WTC11 (cell line): ENCODE results near the gene COG2. TPM values are rescaled to one million over a fixed set of nuclear protein-coding genes. Genes with fewer than 3 reads are reported as not detected.

Experiments
- ATAC-seq: fragments of 200-7000 bp; cut with Tn5 transposase; 2 replicates; pipeline ENCODE4 v1.10.0; 2021; ENCODE audit warnings: mild to moderate bottlenecking, moderate library complexity
- CTCF ChIA-PET: fragments of 300-600 bp; sonication (Branson Sonifier 250); formaldehyde crosslinking; loops from one replicate; lab custom pipeline; 2021; ENCODE audit warnings: antibody characterized with exemption; lab: Charles Lee
- POLR2A ChIA-PET: fragments of 350-600 bp; sonication (Branson Sonifier 250); formaldehyde crosslinking; loops from one replicate; lab custom pipeline; 2021; ENCODE audit warnings: antibody characterized with exemption; lab: Charles Lee
- DNase-seq: peaks from one replicate; pipeline ENCODE4 v3.0.0; 2021; ENCODE audit warnings: low spot score
- H3K27ac Mint-ChIP-seq: 2 replicates; pipeline ENCODE4 v1.8.0; 2021; ENCODE audit warnings: mixed read lengths
- H3K27me3 Mint-ChIP-seq: 2 replicates; pipeline ENCODE4 v1.8.0; 2021; ENCODE audit warnings: low read depth, mild to moderate bottlenecking, moderate library complexity, mixed read lengths
- H3K36me3 Mint-ChIP-seq: 2 replicates; pipeline ENCODE4 v1.8.0; 2021; ENCODE audit warnings: mixed read lengths
- H3K4me1 Mint-ChIP-seq: 2 replicates; pipeline ENCODE4 v1.8.0; 2022; ENCODE audit warnings: mixed read lengths
- H3K4me3 Mint-ChIP-seq: 2 replicates; pipeline ENCODE4 v1.8.0; 2021; ENCODE audit warnings: mild to moderate bottlenecking, moderate library complexity, mixed read lengths
- H3K9me3 Mint-ChIP-seq: 2 replicates; pipeline ENCODE4 v1.8.0; 2021; ENCODE audit warnings: mixed read lengths
- CBFB ChIP-seq: sonication (generic); formaldehyde crosslinking; IDR thresholded peaks from 2 replicates; pipeline ENCODE4 v1.8.1; 2022; ENCODE audit warnings: mild to moderate bottlenecking, low read depth, missing genetic modification reagents
- CREM ChIP-seq: sonication (generic); formaldehyde crosslinking; IDR thresholded peaks from 2 replicates; pipeline ENCODE4 v1.8.1; 2022; ENCODE audit warnings: mild to moderate bottlenecking, missing genetic modification reagents, moderate library complexity
- GABPB1 ChIP-seq: sonication (generic); formaldehyde crosslinking; IDR thresholded peaks from 2 replicates; pipeline ENCODE4 v1.8.1; 2023; ENCODE audit warnings: mild to moderate bottlenecking, missing genetic modification reagents
- HMGA2 ChIP-seq: fragments of 250-450 bp; sonication (Bioruptor Pico); IDR thresholded peaks from 2 replicates; pipeline ENCODE4 v1.4.0; 2021; ENCODE audit warnings: mild to moderate bottlenecking, moderate library complexity
- KAT7 ChIP-seq: sonication (generic); formaldehyde crosslinking; IDR thresholded peaks from 2 replicates; pipeline ENCODE4 v1.8.1; 2023; ENCODE audit warnings: missing genetic modification reagents, mild to moderate bottlenecking, borderline replicate concordance
- MXD4 ChIP-seq: fragments of 250-450 bp; sonication (Bioruptor Pico); IDR thresholded peaks from 2 replicates; pipeline ENCODE4 v1.8.0; 2021; ENCODE audit warnings: mild to moderate bottlenecking, moderate library complexity, borderline replicate concordance
- NFATC4 ChIP-seq: fragments of 250-450 bp; sonication (Bioruptor Pico); IDR thresholded peaks from 2 replicates; pipeline ENCODE4 v1.9.0; 2021; ENCODE audit warnings: mild to moderate bottlenecking
- SMAD4 ChIP-seq: sonication (generic); formaldehyde crosslinking; IDR thresholded peaks from 2 replicates; pipeline ENCODE4 v1.8.0; 2022; ENCODE audit warnings: mild to moderate bottlenecking, missing genetic modification reagents
- TEAD4 ChIP-seq: sonication (generic); formaldehyde crosslinking; IDR thresholded peaks from 2 replicates; pipeline ENCODE4 v1.8.0; 2022; ENCODE audit warnings: mild to moderate bottlenecking, missing genetic modification reagents
- TP53 ChIP-seq: sonication (generic); formaldehyde crosslinking; IDR thresholded peaks from 2 replicates; pipeline ENCODE4 v1.8.1; 2023; ENCODE audit warnings: mild to moderate bottlenecking, missing genetic modification reagents
- total RNA-seq: library from RNA; stranded (reverse); gene quantifications from 3 replicates; pipeline ENCODE4 v1.2.3, GENCODE V29; 2021
- TF ChIP-seq, protein P1 (sequence below): sonication (generic); formaldehyde crosslinking; IDR thresholded peaks from 2 replicates; pipeline ENCODE4 v1.8.0; 2023; ENCODE audit warnings: missing genetic modification reagents
- TF ChIP-seq, protein P2 (sequence below): fragments of 250-450 bp; sonication (Bioruptor Pico); IDR thresholded peaks from 2 replicates; pipeline ENCODE4 v1.9.0; 2021; ENCODE audit warnings: mild to moderate bottlenecking, borderline replicate concordance
- TF ChIP-seq, protein P3 (sequence below): sonication (generic); formaldehyde crosslinking; conservative IDR thresholded peaks from 2 replicates; pipeline ENCODE4 v1.8.1; 2023; ENCODE audit warnings: mild to moderate bottlenecking, low read depth, missing genetic modification reagents, moderate library complexity
- TF ChIP-seq, protein P4 (sequence below): sonication (generic); formaldehyde crosslinking; IDR thresholded peaks from 2 replicates; pipeline ENCODE4 v1.8.1; 2023; ENCODE audit warnings: mild to moderate bottlenecking, missing genetic modification reagents, moderate library complexity
- TF ChIP-seq, protein P5 (sequence below): sonication (generic); formaldehyde crosslinking; IDR thresholded peaks from 2 replicates; pipeline ENCODE4 v1.8.0; 2022; ENCODE audit warnings: mild to moderate bottlenecking, missing genetic modification reagents
- TF ChIP-seq, protein P6 (sequence below): sonication (generic); formaldehyde crosslinking; IDR thresholded peaks from 2 replicates; pipeline ENCODE4 v1.8.1; 2023; ENCODE audit warnings: mild to moderate bottlenecking, missing genetic modification reagents
- TF ChIP-seq, protein P7 (sequence below): fragments of 250-450 bp; sonication (Bioruptor Pico); IDR thresholded peaks from 2 replicates; pipeline ENCODE4 v2.1.2; 2022; ENCODE audit warnings: mild to moderate bottlenecking, moderate library complexity
- TF ChIP-seq, protein P8 (sequence below): sonication (generic); formaldehyde crosslinking; IDR thresholded peaks from 2 replicates; pipeline ENCODE4 v1.8.1; 2022; ENCODE audit warnings: mild to moderate bottlenecking, missing genetic modification reagents, moderate library complexity, borderline replicate concordance

COG2 gene
- total RNA-seq, 1 experiment from 2014 or later, result 30.9 TPM

DNA sequence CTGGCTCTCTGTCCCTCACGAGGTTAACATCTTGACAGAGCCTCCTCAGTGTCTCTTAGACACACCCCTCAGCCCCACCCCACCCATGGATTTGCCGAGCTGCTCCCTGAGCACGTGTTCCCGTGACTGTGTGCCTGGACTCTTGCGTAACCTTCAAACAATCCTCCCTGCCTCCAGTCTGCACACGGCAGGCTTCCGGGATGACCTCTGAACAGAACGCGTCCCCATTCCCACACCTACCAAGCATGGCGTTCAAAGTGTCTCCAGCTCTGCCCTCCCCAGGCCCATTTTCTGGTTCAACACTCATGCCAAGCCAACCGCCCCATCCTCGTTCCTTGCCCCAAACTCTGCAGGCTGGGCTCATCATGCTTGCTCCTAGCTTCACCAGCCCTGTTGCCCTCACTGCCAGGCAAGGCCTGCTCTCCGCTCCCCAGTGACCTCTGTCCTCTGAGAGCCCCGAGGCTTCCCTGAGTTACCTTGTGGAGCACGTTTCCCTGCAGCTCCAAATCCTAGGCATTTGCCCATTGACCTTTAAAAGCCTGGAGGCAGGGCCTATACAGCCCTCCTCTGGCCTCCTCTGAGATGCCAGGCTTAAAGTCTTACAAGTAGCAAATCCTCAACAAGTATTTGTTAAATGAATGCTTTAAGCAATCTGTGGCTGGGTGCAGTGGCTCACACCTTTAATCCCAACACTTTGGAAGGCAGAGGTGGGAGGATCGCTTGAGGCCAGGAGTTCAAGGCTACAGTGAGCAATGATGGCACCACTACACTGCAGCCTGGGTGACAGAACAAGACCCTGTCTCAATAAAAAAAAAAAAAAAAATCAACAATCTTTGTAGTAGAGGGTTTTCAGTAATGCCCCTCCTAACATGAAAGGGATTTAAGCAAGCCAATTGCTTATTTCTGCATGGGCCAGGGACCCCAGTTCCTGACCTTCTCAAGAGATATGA, 66.6 kb downstream of the COG2 start:
- ChIA-PET POLR2A (no interaction called here), CTCF (no interaction called here)
- peaks cover 3% of the 10 kb centered on the region; the same call in 1 of the 2 replicates for H3K4me1 Mint-ChIP-seq
- TF ChIP-seq GABPB1, result peak; percentile 85
- TF ChIP-seq CREM (CRISPR knock-in tag), result no peak
- TF ChIP-seq, protein P1, sequence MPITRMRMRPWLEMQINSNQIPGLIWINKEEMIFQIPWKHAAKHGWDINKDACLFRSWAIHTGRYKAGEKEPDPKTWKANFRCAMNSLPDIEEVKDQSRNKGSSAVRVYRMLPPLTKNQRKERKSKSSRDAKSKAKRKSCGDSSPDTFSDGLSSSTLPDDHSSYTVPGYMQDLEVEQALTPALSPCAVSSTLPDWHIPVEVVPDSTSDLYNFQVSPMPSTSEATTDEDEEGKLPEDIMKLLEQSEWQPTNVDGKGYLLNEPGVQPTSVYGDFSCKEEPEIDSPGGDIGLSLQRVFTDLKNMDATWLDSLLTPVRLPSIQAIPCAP, result no peak
- TF ChIP-seq SMAD4 (CRISPR knock-in tag), result no peak
- TF ChIP-seq, protein P2, sequence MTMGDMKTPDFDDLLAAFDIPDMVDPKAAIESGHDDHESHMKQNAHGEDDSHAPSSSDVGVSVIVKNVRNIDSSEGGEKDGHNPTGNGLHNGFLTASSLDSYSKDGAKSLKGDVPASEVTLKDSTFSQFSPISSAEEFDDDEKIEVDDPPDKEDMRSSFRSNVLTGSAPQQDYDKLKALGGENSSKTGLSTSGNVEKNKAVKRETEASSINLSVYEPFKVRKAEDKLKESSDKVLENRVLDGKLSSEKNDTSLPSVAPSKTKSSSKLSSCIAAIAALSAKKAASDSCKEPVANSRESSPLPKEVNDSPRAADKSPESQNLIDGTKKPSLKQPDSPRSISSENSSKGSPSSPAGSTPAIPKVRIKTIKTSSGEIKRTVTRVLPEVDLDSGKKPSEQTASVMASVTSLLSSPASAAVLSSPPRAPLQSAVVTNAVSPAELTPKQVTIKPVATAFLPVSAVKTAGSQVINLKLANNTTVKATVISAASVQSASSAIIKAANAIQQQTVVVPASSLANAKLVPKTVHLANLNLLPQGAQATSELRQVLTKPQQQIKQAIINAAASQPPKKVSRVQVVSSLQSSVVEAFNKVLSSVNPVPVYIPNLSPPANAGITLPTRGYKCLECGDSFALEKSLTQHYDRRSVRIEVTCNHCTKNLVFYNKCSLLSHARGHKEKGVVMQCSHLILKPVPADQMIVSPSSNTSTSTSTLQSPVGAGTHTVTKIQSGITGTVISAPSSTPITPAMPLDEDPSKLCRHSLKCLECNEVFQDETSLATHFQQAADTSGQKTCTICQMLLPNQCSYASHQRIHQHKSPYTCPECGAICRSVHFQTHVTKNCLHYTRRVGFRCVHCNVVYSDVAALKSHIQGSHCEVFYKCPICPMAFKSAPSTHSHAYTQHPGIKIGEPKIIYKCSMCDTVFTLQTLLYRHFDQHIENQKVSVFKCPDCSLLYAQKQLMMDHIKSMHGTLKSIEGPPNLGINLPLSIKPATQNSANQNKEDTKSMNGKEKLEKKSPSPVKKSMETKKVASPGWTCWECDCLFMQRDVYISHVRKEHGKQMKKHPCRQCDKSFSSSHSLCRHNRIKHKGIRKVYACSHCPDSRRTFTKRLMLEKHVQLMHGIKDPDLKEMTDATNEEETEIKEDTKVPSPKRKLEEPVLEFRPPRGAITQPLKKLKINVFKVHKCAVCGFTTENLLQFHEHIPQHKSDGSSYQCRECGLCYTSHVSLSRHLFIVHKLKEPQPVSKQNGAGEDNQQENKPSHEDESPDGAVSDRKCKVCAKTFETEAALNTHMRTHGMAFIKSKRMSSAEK (CRISPR knock-in tag), result no peak
- H3K9me3 Mint-ChIP-seq, result no peaks in the 10 kb centered on the region
- H3K36me3 Mint-ChIP-seq, result no peaks in the 10 kb centered on the region
- no peak overlapping the region for H3K27ac Mint-ChIP-seq
- no peak for ATAC-seq
- DNase-seq, result no peak
- H3K4me3 Mint-ChIP-seq, result no peak overlapping the region
- H3K27me3 Mint-ChIP-seq, result peaks cover 3% of the 10 kb centered on the region; the same call in 1 of the 2 replicates

DNA sequence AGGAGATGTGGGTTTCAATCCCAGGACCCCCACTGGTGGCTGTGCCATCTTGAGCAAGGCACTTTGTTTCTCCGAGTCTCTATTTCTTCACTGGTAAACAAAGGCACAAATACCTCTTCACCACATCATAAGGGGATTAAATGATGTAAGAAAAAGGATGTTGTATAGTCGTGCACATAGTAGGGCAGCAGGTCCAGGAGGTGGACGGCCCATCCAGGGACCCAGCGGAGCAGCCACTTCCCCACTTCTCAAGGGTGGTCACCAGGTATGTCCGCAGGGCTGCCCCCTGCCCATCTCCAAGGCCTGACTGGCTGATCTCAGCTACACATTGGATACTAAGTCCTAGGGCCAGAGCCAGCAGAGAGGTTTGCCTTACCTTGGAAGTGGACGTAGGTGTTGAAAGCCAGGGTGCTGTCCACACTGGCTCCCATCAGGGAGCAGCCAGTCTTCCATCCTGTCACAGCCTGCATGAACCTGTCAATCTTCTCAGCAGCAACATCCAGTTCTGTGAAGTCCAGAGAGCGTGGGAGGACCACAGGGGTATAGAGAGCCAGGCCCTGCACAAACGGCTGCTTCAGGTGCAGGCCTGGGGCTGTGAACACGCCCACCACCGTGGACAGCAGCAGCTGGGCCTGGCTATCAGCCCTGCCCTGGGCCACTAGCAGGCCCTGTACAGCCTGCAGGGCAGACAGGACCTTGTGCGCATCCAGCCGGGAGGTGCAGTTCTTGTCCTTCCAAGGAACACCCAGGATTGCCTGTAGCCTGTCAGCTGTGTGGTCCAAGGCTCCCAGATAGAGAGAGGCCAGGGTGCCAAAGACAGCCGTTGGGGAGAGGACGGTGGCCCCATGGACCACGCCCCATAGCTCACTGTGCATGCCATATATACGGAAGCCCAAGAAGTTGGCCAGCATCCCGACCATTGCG, 67.6 kb downstream of the COG2 start:
- H3K36me3 Mint-ChIP-seq, result no peaks in the 10 kb centered on the region
- ATAC-seq, result no peak
- no peak overlapping the region for H3K27ac Mint-ChIP-seq
- H3K27me3 Mint-ChIP-seq, result peaks cover 3% of the 10 kb centered on the region; the same call in 1 of the 2 replicates
- no peaks in the 10 kb centered on the region for H3K9me3 Mint-ChIP-seq
- no peak for DNase-seq
- POLR2A ChIA-PET, result interaction anchor here (1.0 kb wide), 1 partner anchor 13 kb away, joined by 3 read pairs; no protein-coding TSS in a partner anchor
- H3K4me3 Mint-ChIP-seq, result no peak overlapping the region
- peaks cover 8% of the 10 kb centered on the region for H3K4me1 Mint-ChIP-seq
- CTCF ChIA-PET, result no interaction called here
- no peak for TF ChIP-seq CREM (CRISPR knock-in tag)
- TF ChIP-seq, protein P3, sequence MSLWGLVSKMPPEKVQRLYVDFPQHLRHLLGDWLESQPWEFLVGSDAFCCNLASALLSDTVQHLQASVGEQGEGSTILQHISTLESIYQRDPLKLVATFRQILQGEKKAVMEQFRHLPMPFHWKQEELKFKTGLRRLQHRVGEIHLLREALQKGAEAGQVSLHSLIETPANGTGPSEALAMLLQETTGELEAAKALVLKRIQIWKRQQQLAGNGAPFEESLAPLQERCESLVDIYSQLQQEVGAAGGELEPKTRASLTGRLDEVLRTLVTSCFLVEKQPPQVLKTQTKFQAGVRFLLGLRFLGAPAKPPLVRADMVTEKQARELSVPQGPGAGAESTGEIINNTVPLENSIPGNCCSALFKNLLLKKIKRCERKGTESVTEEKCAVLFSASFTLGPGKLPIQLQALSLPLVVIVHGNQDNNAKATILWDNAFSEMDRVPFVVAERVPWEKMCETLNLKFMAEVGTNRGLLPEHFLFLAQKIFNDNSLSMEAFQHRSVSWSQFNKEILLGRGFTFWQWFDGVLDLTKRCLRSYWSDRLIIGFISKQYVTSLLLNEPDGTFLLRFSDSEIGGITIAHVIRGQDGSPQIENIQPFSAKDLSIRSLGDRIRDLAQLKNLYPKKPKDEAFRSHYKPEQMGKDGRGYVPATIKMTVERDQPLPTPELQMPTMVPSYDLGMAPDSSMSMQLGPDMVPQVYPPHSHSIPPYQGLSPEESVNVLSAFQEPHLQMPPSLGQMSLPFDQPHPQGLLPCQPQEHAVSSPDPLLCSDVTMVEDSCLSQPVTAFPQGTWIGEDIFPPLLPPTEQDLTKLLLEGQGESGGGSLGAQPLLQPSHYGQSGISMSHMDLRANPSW (CRISPR knock-in tag), result no peak
- TF ChIP-seq TEAD4 (CRISPR knock-in tag), result no peak
- TF ChIP-seq, protein P4, sequence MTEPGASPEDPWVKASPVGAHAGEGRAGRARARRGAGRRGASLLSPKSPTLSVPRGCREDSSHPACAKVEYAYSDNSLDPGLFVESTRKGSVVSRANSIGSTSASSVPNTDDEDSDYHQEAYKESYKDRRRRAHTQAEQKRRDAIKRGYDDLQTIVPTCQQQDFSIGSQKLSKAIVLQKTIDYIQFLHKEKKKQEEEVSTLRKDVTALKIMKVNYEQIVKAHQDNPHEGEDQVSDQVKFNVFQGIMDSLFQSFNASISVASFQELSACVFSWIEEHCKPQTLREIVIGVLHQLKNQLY (CRISPR knock-in tag), result no peak
- TF ChIP-seq, protein P5, sequence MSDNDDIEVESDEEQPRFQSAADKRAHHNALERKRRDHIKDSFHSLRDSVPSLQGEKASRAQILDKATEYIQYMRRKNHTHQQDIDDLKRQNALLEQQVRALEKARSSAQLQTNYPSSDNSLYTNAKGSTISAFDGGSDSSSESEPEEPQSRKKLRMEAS, result no peak
- TF ChIP-seq GABPB1, result no peak
- TF ChIP-seq TP53, result no peak
- TF ChIP-seq, protein P6, sequence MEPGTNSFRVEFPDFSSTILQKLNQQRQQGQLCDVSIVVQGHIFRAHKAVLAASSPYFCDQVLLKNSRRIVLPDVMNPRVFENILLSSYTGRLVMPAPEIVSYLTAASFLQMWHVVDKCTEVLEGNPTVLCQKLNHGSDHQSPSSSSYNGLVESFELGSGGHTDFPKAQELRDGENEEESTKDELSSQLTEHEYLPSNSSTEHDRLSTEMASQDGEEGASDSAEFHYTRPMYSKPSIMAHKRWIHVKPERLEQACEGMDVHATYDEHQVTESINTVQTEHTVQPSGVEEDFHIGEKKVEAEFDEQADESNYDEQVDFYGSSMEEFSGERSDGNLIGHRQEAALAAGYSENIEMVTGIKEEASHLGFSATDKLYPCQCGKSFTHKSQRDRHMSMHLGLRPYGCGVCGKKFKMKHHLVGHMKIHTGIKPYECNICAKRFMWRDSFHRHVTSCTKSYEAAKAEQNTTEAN (CRISPR knock-in tag), result no peak
- TF ChIP-seq, protein P7, sequence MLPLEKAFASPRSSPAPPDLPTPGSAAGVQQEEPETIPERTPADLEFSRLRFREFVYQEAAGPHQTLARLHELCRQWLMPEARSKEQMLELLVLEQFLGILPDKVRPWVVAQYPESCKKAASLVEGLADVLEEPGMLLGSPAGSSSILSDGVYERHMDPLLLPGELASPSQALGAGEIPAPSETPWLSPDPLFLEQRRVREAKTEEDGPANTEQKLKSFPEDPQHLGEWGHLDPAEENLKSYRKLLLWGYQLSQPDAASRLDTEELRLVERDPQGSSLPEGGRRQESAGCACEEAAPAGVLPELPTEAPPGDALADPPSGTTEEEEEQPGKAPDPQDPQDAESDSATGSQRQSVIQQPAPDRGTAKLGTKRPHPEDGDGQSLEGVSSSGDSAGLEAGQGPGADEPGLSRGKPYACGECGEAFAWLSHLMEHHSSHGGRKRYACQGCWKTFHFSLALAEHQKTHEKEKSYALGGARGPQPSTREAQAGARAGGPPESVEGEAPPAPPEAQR (CRISPR knock-in tag), result no peak
- no peak for TF ChIP-seq CBFB (CRISPR knock-in tag)
- no peak for TF ChIP-seq MXD4 (CRISPR knock-in tag)
- TF ChIP-seq HMGA2 (CRISPR knock-in tag), result no peak
- TF ChIP-seq NFATC4 (CRISPR knock-in tag), result no peak
- TF ChIP-seq, protein P8, sequence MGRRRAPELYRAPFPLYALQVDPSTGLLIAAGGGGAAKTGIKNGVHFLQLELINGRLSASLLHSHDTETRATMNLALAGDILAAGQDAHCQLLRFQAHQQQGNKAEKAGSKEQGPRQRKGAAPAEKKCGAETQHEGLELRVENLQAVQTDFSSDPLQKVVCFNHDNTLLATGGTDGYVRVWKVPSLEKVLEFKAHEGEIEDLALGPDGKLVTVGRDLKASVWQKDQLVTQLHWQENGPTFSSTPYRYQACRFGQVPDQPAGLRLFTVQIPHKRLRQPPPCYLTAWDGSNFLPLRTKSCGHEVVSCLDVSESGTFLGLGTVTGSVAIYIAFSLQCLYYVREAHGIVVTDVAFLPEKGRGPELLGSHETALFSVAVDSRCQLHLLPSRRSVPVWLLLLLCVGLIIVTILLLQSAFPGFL (CRISPR knock-in tag), result no peak
- TF ChIP-seq KAT7 (CRISPR knock-in tag), result no peak
